ENCODE results near the gene GARIN5B. TPM values are rescaled to one million over a fixed set of nuclear protein-coding genes. Genes with fewer than 3 reads are reported as not detected.
"Not testable (repeated sequence)": the region's sequence is repeated elsewhere in the genome, so short reads cannot be mapped to it uniquely, and the experiment has no call there.

Gene GARIN5B
- total RNA-seq: not detected
- polyA plus RNA-seq (ENCODE audit: insufficient read length in 6 of 6): under 1 TPM in 2 of 6 donors, not detected in 4; 0.04 to 0.06 TPM
- long read RNA-seq, donor 1: 0 reads
- long read RNA-seq, donor 2: 0 reads
- long read RNA-seq, donor 3: 0 reads
- long read RNA-seq, donor 4: 0 reads
- long read RNA-seq, donor 5: 0 reads
- long read RNA-seq, donor 6: 0 reads
- long read RNA-seq, donor 7: 0 reads
- long read RNA-seq, donor 8: 0 reads
- long read RNA-seq, donor 9: 0 reads
- long read RNA-seq, donor 10: 0 reads
- long read RNA-seq, donor 11: 0 reads
- long read RNA-seq, donor 12: 0 reads

DNA sequence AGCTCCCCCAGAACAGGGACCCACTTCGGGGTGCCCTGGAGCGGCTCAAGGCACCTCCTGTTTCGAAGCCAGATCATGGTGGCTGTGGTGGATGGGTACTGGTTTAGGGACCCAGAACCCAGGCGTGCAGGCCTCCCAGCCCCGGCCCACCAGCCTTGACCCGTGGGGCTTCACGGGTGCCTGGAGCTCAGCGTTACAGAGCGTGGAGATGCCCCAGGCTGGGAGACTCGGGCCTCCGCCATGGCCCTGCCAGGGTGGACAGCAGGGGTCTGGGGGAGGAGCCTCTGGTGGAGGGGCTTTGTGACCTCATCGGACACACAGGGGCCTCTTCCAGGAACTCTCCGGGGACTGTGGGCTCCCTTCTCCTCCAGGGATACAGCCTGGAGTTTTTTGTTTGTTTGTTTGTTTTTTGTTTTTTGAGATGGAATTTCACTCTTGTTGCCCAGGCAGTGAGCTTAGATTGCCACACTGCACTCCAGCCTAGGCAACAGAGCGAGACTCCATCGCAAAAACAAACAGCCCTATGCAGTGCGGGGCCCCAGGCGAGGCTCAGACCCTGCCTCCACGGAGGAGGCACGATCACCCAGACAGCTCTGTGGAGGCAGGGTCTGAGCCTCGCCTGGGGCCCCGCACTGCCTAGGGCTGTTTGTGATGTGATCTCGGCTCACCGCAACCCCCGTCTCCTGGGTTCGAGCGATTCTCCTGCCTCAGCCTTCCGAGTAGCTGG lies at the start of gene GARIN5B:
TSS of gene GARIN5B (minus strand) at position 271 of the 727 bp plus-strand sequence. CDS start at position 77, 194 bp downstream.
- H3K4me3 ChIP-seq: no peak within 1 kb of the TSS
- no peak within 1 kb of the TSS for H3K27ac ChIP-seq
- no peaks in the 10 kb centered on the region for H3K9me3 ChIP-seq
- H3K27me3 ChIP-seq: peaks cover 0 to 35% of the 10 kb centered on the region in 2 donors
- TF ChIP-seq CTCF (IDR thresholded peaks at IDR 0.05): no peak
- DNase-seq (no peak), ATAC-seq (no peak)
- H3K36me3 ChIP-seq: no peaks in the 10 kb centered on the region
- H3K4me1 ChIP-seq: no peaks in the 10 kb centered on the region
- intact Hi-C loops (cut with DNase I): no loop called here

DNA sequence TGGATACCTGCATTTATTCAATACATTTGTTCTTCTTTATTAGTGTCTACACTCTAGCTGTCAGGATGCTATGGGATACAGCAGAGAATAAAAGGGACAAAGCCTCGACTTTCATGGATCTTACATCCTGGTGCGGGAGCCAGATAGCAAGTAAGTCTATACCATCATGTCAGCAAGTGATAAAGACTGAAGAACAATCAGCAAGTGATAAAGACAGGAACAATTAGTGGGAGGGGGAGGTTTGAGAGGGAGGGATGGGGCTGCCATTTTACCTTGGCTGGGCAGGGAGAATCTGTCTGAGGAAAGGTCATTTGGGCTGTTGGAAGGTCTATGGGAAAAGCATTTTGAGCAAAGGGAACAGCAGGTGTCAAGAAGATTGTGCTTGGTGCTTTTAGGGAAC lies 47.1 kb upstream of the GARIN5B start:
- ATAC-seq (no peak), DNase-seq (no peak)
- Histone ChIP-seq H3K27me3 (no peaks in the 10 kb centered on the region), H3K27ac (no peak overlapping the region), H3K4me3 (no peak overlapping the region), H3K9me3 (no peaks in the 10 kb centered on the region), H3K4me1 (peaks cover 8 to 24% of the 10 kb centered on the region in 2 donors), H3K36me3 (peaks cover 0 to 10% of the 10 kb centered on the region in 2 donors)
- no peak for TF ChIP-seq CTCF (IDR thresholded peaks at IDR 0.05)
- intact Hi-C loops (cut with DNase I): loop anchor here in 1 of 2 donors (10.0 kb wide), 1 partner anchor 115 kb away; no protein-coding TSS in a partner anchor

- H3K27me3 ChIP-seq; H3K9me3 ChIP-seq; DNase-seq; H3K4me3 ChIP-seq; ATAC-seq; H3K27ac ChIP-seq; intact Hi-C loops (cut with DNase I): not testable (repeated sequence)
- H3K4me1 ChIP-seq: peaks cover 8 to 24% of the 10 kb centered on the region in 2 donors
- H3K36me3 ChIP-seq: peaks cover 0 to 17% of the 10 kb centered on the region in 2 donors
Observed at GRCh38 chr19:55409179-55409578, 46.1 kb upstream of the GARIN5B start.

DNA sequence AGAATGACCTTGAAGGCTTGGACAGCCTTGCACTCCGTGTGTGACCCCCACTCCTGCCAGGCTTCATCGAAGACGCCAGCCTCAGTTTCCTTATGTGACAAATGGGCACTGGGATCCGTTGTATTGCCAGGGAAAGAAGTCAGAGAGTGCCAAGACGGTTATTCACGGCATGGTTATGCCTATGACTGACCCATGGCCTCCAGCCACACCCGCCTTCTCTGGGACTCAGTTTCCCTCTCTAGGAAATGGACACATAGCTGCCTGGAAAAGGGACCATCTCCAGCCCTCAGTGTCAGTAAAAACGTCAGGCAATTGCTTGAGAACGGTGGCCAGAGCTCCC lies 45.4 kb upstream of the GARIN5B start:
- intact Hi-C loops (cut with DNase I): no loop called here
- no peak for TF ChIP-seq CTCF (IDR thresholded peaks at IDR 0.05)
- Histone ChIP-seq H3K4me3 (peak overlapping the region; percentile 84 to 97), H3K27me3 (no peaks in the 10 kb centered on the region), H3K27ac (peak overlapping the region; percentile 95 to 100), H3K4me1 (peaks cover 8 to 24% of the 10 kb centered on the region in 2 donors), H3K36me3 (peaks cover 0 to 24% of the 10 kb centered on the region in 2 donors), H3K9me3 (no peaks in the 10 kb centered on the region)
- DNase-seq: no peak
- ATAC-seq: no peak

DNA sequence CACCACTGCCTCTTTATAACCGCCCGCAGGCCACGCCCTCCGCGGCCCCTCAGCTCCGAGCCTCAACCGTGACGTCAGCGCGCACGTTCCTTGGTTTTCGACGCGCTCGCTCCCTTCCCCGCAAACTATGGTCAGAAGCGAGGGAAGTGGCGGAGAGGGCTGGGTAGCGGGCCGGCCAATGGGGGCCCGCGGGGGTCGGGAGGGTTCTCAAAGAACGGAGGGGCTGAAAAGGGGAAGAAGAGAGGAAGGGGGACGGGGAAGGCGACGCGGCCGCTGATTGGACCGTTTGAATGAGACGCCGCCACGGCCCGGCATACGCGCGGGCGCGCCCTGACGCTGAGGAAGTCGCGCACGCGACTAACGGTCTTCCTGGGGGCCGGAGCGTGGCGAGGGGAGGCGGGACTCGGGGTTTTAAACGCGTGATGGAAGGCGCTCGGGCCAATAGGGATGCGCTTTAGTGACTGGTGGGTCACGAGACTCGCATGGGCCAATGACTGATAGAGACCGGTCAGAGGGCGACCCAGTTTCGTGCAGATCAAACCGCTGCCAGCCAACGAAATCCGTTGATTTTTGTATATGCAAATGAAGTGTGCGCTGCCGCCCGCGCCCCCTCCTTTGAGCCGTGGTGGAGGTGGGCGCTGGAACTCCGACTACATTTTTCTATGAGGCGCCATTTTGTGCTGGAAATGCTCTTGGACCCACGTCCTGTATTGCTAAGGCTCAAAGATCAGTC lies 44.9 kb upstream of the GARIN5B start:
- Histone ChIP-seq H3K27me3 (no peaks in the 10 kb centered on the region), H3K4me1 (peaks cover 8 to 24% of the 10 kb centered on the region in 2 donors), H3K36me3 (peaks cover 0 to 29% of the 10 kb centered on the region in 2 donors), H3K27ac (peak overlapping the region; percentile 95 to 100), H3K4me3 (peak overlapping the region; percentile 84 to 97), H3K9me3 (no peaks in the 10 kb centered on the region)
- no peak for TF ChIP-seq CTCF (IDR thresholded peaks at IDR 0.05)
- intact Hi-C loops (cut with DNase I): no loop called here
- ATAC-seq (peak; percentile 98), DNase-seq (peak; percentile 97 to 100 (median 98))

GRCh38 chr19:55407550-55407799 lies 44.4 kb upstream of the GARIN5B start, which contains the start of gene UBE2S:
TSS of gene UBE2S (minus strand) at chr19:55407788. CDS start at chr19:55407589, 199 bp downstream.
- DNase-seq; H3K9me3 ChIP-seq; intact Hi-C loops (cut with DNase I); H3K27me3 ChIP-seq; ATAC-seq: not testable (repeated sequence)
- Histone ChIP-seq H3K4me1 (peaks cover 8 to 24% of the 10 kb centered on the region in 2 donors), H3K4me3 (peak within 1 kb of the TSS; percentile 84 to 97), H3K27ac (peak within 1 kb of the TSS; percentile 95 to 100), H3K36me3 (peaks cover 0 to 34% of the 10 kb centered on the region in 2 donors)
